Loucy (cell line): ENCODE measurements around the gene ZIC4.

Source experiments
- H2AFZ ChIP-seq: fragments of 200-600 bp; sonication (generic); 2 replicates; pipeline ENCODE4 v1.6.0; 2016; ENCODE audit warnings: antibody characterized with exemption, mild to moderate bottlenecking, low read length, moderate library complexity
- H3F3A ChIP-seq: fragments of 200-600 bp; 2 replicates; pipeline ENCODE4 v1.6.0; 2016; ENCODE audit warnings: antibody characterized with exemption, low read depth, mild to moderate bottlenecking
- H3K27me3 ChIP-seq: fragments of 200-600 bp; sonication (generic); 2 replicates; pipeline ENCODE4 v1.6.1; 2014; ENCODE audit warnings: low read length, mild to moderate bottlenecking; ENCODE audit not compliant: insufficient read depth, poor library complexity, severe bottlenecking
- H3K36me3 ChIP-seq: fragments of 200-600 bp; sonication (generic); 2 replicates; pipeline ENCODE4 v1.6.1; 2016; ENCODE audit warnings: low read length; ENCODE audit not compliant: insufficient read depth
- H3K4me1 ChIP-seq: fragments of 200-600 bp; sonication (generic); 2 replicates; pipeline ENCODE4 v1.5.1; 2014; ENCODE audit warnings: low read length, mild to moderate bottlenecking; ENCODE audit not compliant: insufficient read depth, poor library complexity, severe bottlenecking
- H3K4me2 ChIP-seq: fragments of 200-600 bp; sonication (generic); 2 replicates; pipeline ENCODE4 v1.6.0; 2014; ENCODE audit warnings: antibody characterized with exemption, low read length, low read depth, mild to moderate bottlenecking; ENCODE audit not compliant: poor library complexity, severe bottlenecking
- H3K4me3 ChIP-seq: fragments of 200-600 bp; sonication (generic); 2 replicates; pipeline ENCODE4 v1.5.1; 2014; ENCODE audit warnings: low read length, mild to moderate bottlenecking, mixed read lengths; ENCODE audit not compliant: poor library complexity, severe bottlenecking
- H3K79me2 ChIP-seq: fragments of 200-600 bp; sonication (generic); 2 replicates; pipeline ENCODE4 v1.6.1; 2014; ENCODE audit warnings: low read length; ENCODE audit not compliant: insufficient read depth
- H3K9ac ChIP-seq: fragments of 200-600 bp; sonication (generic); 2 replicates; pipeline ENCODE4 v1.6.0; 2014; ENCODE audit warnings: mild to moderate bottlenecking, low read depth, low read length, moderate library complexity; ENCODE audit not compliant: poor library complexity, severe bottlenecking
- H3K9me2 ChIP-seq: fragments of 200-600 bp; sonication (generic); replicated peaks from 2 replicates; pipeline ENCODE4 v1.6.1; 2016; ENCODE audit warnings: low read depth, low read length, mixed read lengths
- H3K9me3 ChIP-seq: fragments of 200-600 bp; sonication (generic); 2 replicates; pipeline ENCODE4 v1.6.1; 2014; ENCODE audit warnings: mild to moderate bottlenecking, antibody characterized with exemption, low read length, low read depth; ENCODE audit not compliant: insufficient read depth
- H4K20me1 ChIP-seq: fragments of 200-600 bp; sonication (generic); 2 replicates; pipeline ENCODE4 v1.6.0; 2014; ENCODE audit warnings: antibody characterized with exemption, low read length, mild to moderate bottlenecking; ENCODE audit not compliant: insufficient read depth, poor library complexity, severe bottlenecking
- EZH2phosphoT487 ChIP-seq: fragments of 200-600 bp; IDR thresholded peaks from 2 replicates; pipeline ENCODE4 v1.6.1; 2018; ENCODE audit warnings: antibody characterized with exemption, mild to moderate bottlenecking, moderate library complexity, borderline replicate concordance
- TF ChIP-seq, protein P1 (sequence below): fragments of 200-600 bp; sonication (generic); conservative IDR thresholded peaks from 2 replicates; pipeline ENCODE4 v1.5.1; 2014; ENCODE audit warnings: mild to moderate bottlenecking, antibody characterized with exemption, low read length

Gene ZIC4

GRCh38 chr3:147411815-147412241 lies 5.5 kb upstream of the ZIC4 start:
- no peak overlapping the region for H3K9ac ChIP-seq
- no peaks in the 10 kb centered on the region for H3K9me2 ChIP-seq
- TF ChIP-seq EZH2phosphoT487: no peak
- TF ChIP-seq, protein P1, sequence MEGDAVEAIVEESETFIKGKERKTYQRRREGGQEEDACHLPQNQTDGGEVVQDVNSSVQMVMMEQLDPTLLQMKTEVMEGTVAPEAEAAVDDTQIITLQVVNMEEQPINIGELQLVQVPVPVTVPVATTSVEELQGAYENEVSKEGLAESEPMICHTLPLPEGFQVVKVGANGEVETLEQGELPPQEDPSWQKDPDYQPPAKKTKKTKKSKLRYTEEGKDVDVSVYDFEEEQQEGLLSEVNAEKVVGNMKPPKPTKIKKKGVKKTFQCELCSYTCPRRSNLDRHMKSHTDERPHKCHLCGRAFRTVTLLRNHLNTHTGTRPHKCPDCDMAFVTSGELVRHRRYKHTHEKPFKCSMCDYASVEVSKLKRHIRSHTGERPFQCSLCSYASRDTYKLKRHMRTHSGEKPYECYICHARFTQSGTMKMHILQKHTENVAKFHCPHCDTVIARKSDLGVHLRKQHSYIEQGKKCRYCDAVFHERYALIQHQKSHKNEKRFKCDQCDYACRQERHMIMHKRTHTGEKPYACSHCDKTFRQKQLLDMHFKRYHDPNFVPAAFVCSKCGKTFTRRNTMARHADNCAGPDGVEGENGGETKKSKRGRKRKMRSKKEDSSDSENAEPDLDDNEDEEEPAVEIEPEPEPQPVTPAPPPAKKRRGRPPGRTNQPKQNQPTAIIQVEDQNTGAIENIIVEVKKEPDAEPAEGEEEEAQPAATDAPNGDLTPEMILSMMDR: no peak
- no peaks in the 10 kb centered on the region for H3K79me2 ChIP-seq
- H3K4me3 ChIP-seq: no peak overlapping the region
- H3K36me3 ChIP-seq: no peaks in the 10 kb centered on the region
- no peaks in the 10 kb centered on the region for H4K20me1 ChIP-seq
- H3K9me3 ChIP-seq: no peaks in the 10 kb centered on the region
- H3K27me3 ChIP-seq: peaks cover 4% of the 10 kb centered on the region
- H2AFZ ChIP-seq: no peak overlapping the region
- no peaks in the 10 kb centered on the region for H3F3A ChIP-seq
- peaks cover under 1% of the 10 kb centered on the region for H3K4me1 ChIP-seq
- no peak overlapping the region for H3K4me2 ChIP-seq

DNA sequence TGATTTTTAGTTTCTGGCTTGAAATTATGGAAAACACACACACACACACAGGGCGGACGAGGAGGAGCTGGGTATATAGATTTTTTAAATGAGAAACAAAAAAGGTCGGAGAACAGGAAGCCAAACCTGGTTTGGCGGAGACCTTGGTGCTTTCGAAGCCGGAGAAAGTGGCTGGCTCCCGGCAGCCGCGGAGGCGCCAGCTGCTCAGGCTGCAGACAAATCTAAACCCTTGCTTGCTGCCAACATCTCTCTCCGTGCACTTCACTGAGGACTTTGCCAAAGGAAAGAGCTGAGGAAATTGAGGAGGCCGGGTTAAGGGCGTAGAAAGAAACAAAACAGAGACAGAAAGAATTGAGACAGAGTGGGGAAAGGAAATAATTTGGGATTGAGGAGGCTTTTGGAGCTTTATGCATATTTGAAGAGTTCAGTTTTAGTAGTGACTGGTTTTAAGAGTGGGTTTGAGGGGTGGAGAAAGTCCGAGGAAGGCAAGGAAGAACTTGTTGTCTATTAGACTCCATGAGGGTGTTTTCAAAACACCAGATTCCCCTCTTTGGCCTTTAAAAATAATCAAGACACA lies 5.0 kb upstream of the ZIC4 start:
- no peak for TF ChIP-seq EZH2phosphoT487
- TF ChIP-seq, protein P1: no peak
- Histone ChIP-seq H2AFZ (no peak overlapping the region), H3K4me1 (peaks cover 4% of the 10 kb centered on the region), H3K36me3 (no peaks in the 10 kb centered on the region), H3K9me2 (no peaks in the 10 kb centered on the region), H4K20me1 (no peaks in the 10 kb centered on the region), H3K4me3 (no peak overlapping the region), H3K9ac (no peak overlapping the region), H3K27me3 (peaks cover 6% of the 10 kb centered on the region), H3F3A (no peaks in the 10 kb centered on the region), H3K9me3 (no peaks in the 10 kb centered on the region), H3K79me2 (no peaks in the 10 kb centered on the region), H3K4me2 (no peak overlapping the region)

GRCh38 chr3:147410526-147411237 lies 4.3 kb upstream of the ZIC4 start:
- no peaks in the 10 kb centered on the region for H3K9me2 ChIP-seq
- no peaks in the 10 kb centered on the region for H3K9me3 ChIP-seq
- no peaks in the 10 kb centered on the region for H3F3A ChIP-seq
- H3K79me2 ChIP-seq: no peaks in the 10 kb centered on the region
- TF ChIP-seq, protein P1: no peak
- no peak for TF ChIP-seq EZH2phosphoT487
- no peak overlapping the region for H3K4me3 ChIP-seq
- peaks cover 6% of the 10 kb centered on the region for H3K27me3 ChIP-seq
- H2AFZ ChIP-seq: no peak overlapping the region
- H3K4me2 ChIP-seq: no peak overlapping the region
- H3K36me3 ChIP-seq: no peaks in the 10 kb centered on the region
- peaks cover 7% of the 10 kb centered on the region for H3K4me1 ChIP-seq
- H4K20me1 ChIP-seq: no peaks in the 10 kb centered on the region
- no peak overlapping the region for H3K9ac ChIP-seq
